Measurements from ENCODE around the gene OR51A4. TPM values are rescaled to one million over a fixed set of nuclear protein-coding genes. Genes with fewer than 3 reads are reported as not detected.
"Not testable (repeated sequence)": the region's sequence is repeated elsewhere in the genome, so short reads cannot be mapped to it uniquely, and the experiment has no call there.

The OR51A4 gene
- total and polyA plus RNA-seq, 8 donors = not detected

- Histone ChIP-seq H3K9me3 (no peaks in the 10 kb centered on the region), H3K4me3 (no peak overlapping the region), H3K27ac (no peak overlapping the region), H3K4me1 (no peaks in the 10 kb centered on the region), H3K36me3 (no peaks in the 10 kb centered on the region), H3K27me3 (no peaks in the 10 kb centered on the region)
- no peak for TF ChIP-seq EP300 (IDR thresholded peaks at IDR 0.05)
- no peak for TF ChIP-seq POLR2AphosphoS5 (IDR thresholded peaks at IDR 0.05)
- no peak for TF ChIP-seq POLR2A (IDR thresholded peaks at IDR 0.05)
- TF ChIP-seq CTCF (IDR thresholded peaks at IDR 0.05) = no peak
- peak in 1 of 2 donors; percentile 7 for DNase-seq
- WGBS, 5 donors = 82 to 92% (median 88%) methylated on average over 4 of the region's 4 CpGs
- intact Hi-C loops (cut with DNase I; ENCODE audit: low total_unique reads) = no loop called here
Measured at GRCh38 chr11:4957396-4957795, 10.0 kb upstream of the OR51A4 start.

- H3K27me3 ChIP-seq; H3K4me3 ChIP-seq; H3K27ac ChIP-seq; DNase-seq; intact Hi-C loops (cut with DNase I; ENCODE audit: low total_unique reads); H3K36me3 ChIP-seq; H3K4me1 ChIP-seq; H3K9me3 ChIP-seq: not testable (repeated sequence)
- WGBS, 5 donors = 66 to 80% (median 76%) methylated on average over 2 of the region's 2 CpGs
Measured at GRCh38 chr11:4955613-4956012, 8.2 kb upstream of the OR51A4 start, which contains the start of gene OR51A2. Gene OR51A2 (minus strand): TSS chr11:4955713. CDS start chr11:4955713, 0 bp downstream.

GRCh38 chr11:4936745-4937144 is 10.7 kb downstream of the OR51A4 start:
- no peaks in the 10 kb centered on the region for H3K9me3 ChIP-seq
- WGBS, 5 donors = 69 to 82% (median 74%) methylated on average over 3 of the region's 3 CpGs
- no peak for TF ChIP-seq EP300 (IDR thresholded peaks at IDR 0.05)
- no peak for TF ChIP-seq POLR2A (IDR thresholded peaks at IDR 0.05)
- TF ChIP-seq CTCF (IDR thresholded peaks at IDR 0.05) = no peak
- no peak for TF ChIP-seq POLR2AphosphoS5 (IDR thresholded peaks at IDR 0.05)
- no peak overlapping the region for H3K4me3 ChIP-seq
- no peaks in the 10 kb centered on the region for H3K4me1 ChIP-seq
- no peaks in the 10 kb centered on the region for H3K36me3 ChIP-seq
- no peak for DNase-seq
- H3K27me3 ChIP-seq = no peaks in the 10 kb centered on the region
- H3K27ac ChIP-seq = no peak overlapping the region
- intact Hi-C loops (cut with DNase I; ENCODE audit: low total_unique reads) = no loop called here

GRCh38 chr11:4932751-4933150 is 14.7 kb downstream of the OR51A4 start:
- TF ChIP-seq CTCF (IDR thresholded peaks at IDR 0.05) (no peak), POLR2A (IDR thresholded peaks at IDR 0.05) (no peak), POLR2AphosphoS5 (IDR thresholded peaks at IDR 0.05) (no peak), EP300 (IDR thresholded peaks at IDR 0.05) (no peak)
- DNase-seq = no peak
- no peaks in the 10 kb centered on the region for H3K9me3 ChIP-seq
- H3K27me3 ChIP-seq = no peaks in the 10 kb centered on the region
- intact Hi-C loops (cut with DNase I; ENCODE audit: low total_unique reads) = no loop called here
- H3K4me3 ChIP-seq = no peak overlapping the region
- WGBS, 5 donors = 75 to 78% (median 77%) methylated on average over 4 of the region's 4 CpGs
- no peaks in the 10 kb centered on the region for H3K36me3 ChIP-seq
- no peak overlapping the region for H3K27ac ChIP-seq
- no peaks in the 10 kb centered on the region for H3K4me1 ChIP-seq

GRCh38 chr11:4926608-4927007 is 20.8 kb downstream of the OR51A4 start:
- H3K4me1 ChIP-seq = no peaks in the 10 kb centered on the region
- intact Hi-C loops (cut with DNase I; ENCODE audit: low total_unique reads) = no loop called here
- no peak overlapping the region for H3K27ac ChIP-seq
- H3K9me3 ChIP-seq = no peaks in the 10 kb centered on the region
- no peaks in the 10 kb centered on the region for H3K27me3 ChIP-seq
- DNase-seq = no peak
- H3K4me3 ChIP-seq = no peak overlapping the region
- H3K36me3 ChIP-seq = no peaks in the 10 kb centered on the region
- TF ChIP-seq POLR2AphosphoS5 (IDR thresholded peaks at IDR 0.05) (no peak), POLR2A (IDR thresholded peaks at IDR 0.05) (no peak), EP300 (IDR thresholded peaks at IDR 0.05) (no peak), CTCF (IDR thresholded peaks at IDR 0.05) (no peak)

Measured in stomach (tissue), 9 donors.